ENCODE data around the gene GABPB2. TPM values are rescaled to one million over a fixed set of nuclear protein-coding genes. Genes with fewer than 3 reads are reported as not detected.

Gene GABPB2
- total and polyA plus RNA-seq, 4 donors, result 0.94 to 13.3 (median 4.4) TPM

- no peaks in the 10 kb centered on the region for H3K27me3 ChIP-seq (ENCODE audit: control insufficient read depth in 4 of 4, insufficient read depth in 4 of 4, low read length in 3 of 4)
- WGBS, result 81% methylated on average over 74 of the region's 74 CpGs
- H3K27ac ChIP-seq (ENCODE audit: low read depth in 1 of 2, low read length in 2 of 2), result no peak overlapping the region
- DNase-seq (ENCODE audit: low spot score), result no peak
- H3K4me3 ChIP-seq (ENCODE audit: low read depth in 1 of 3, low read length in 3 of 3), result no peak overlapping the region
- peaks cover 0 to 10% (median 4%) of the 10 kb centered on the region in 4 donors for H3K36me3 ChIP-seq (ENCODE audit: control insufficient read depth in 4 of 4, insufficient read depth in 3 of 4, low read depth in 1 of 4, low read length in 3 of 4)
- no peaks in the 10 kb centered on the region for H3K4me1 ChIP-seq (ENCODE audit: control insufficient read depth in 4 of 4, insufficient read depth in 4 of 4, low read length in 3 of 4)
- H3K9me3 ChIP-seq (ENCODE audit: control insufficient read depth in 4 of 4, low read length in 3 of 4), result no peaks in the 10 kb centered on the region
- no peak for TF ChIP-seq TAF1 (conservative IDR thresholded peaks at IDR 0.05)
- no peak for TF ChIP-seq NR2F2 (IDR thresholded peaks at IDR 0.05)
- TF ChIP-seq HNF4A (conservative IDR thresholded peaks at IDR 0.05), result no peak
- no peak for TF ChIP-seq HNF4G (IDR thresholded peaks at IDR 0.05)
- TF ChIP-seq CTCF (IDR thresholded peaks at IDR 0.05; ENCODE audit: low read depth, low read length, missing input control), result no peak
- TF ChIP-seq MAX (IDR thresholded peaks at IDR 0.05), result no peak
- no peak for TF ChIP-seq REST (IDR thresholded peaks at IDR 0.05)
- TF ChIP-seq FOXA2 (IDR thresholded peaks at IDR 0.05), result no peak
- no peak for TF ChIP-seq ZBTB33 (IDR thresholded peaks at IDR 0.05)
- no peak overlapping the region for H3K9ac ChIP-seq (ENCODE audit: low read depth in 1 of 2, low read length in 2 of 2)
Measured at GRCh38 chr1:151132335-151133017, 61.9 kb downstream of the GABPB2 start.

- H3K36me3 ChIP-seq (ENCODE audit: control insufficient read depth in 4 of 4, insufficient read depth in 3 of 4, low read depth in 1 of 4, low read length in 3 of 4), result peaks cover 0 to 10% (median 4%) of the 10 kb centered on the region in 4 donors
- DNase-seq (ENCODE audit: low spot score), result no peak
- H3K4me1 ChIP-seq (ENCODE audit: control insufficient read depth in 4 of 4, insufficient read depth in 4 of 4, low read length in 3 of 4), result no peaks in the 10 kb centered on the region
- H3K27me3 ChIP-seq (ENCODE audit: control insufficient read depth in 4 of 4, insufficient read depth in 4 of 4, low read length in 3 of 4), result no peaks in the 10 kb centered on the region
- no peak overlapping the region for H3K9ac ChIP-seq (ENCODE audit: low read depth in 1 of 2, low read length in 2 of 2)
- no peaks in the 10 kb centered on the region for H3K9me3 ChIP-seq (ENCODE audit: control insufficient read depth in 4 of 4, low read length in 3 of 4)
- 89% methylated on average over 65 of the region's 65 CpGs for WGBS
- H3K4me3 ChIP-seq (ENCODE audit: low read depth in 1 of 3, low read length in 3 of 3), result no peak overlapping the region
- H3K27ac ChIP-seq (ENCODE audit: low read depth in 1 of 2, low read length in 2 of 2), result no peak overlapping the region
- TF ChIP-seq REST (IDR thresholded peaks at IDR 0.05) (no peak), GABPA (IDR thresholded peaks at IDR 0.05 in 1 of 2, conservative IDR thresholded peaks at IDR 0.05 in 1 of 2) (no peak), CTCF (IDR thresholded peaks at IDR 0.05; ENCODE audit: low read depth, low read length, missing input control) (no peak), HNF4G (IDR thresholded peaks at IDR 0.05) (no peak), RAD21 (IDR thresholded peaks at IDR 0.05) (no peak), MAX (IDR thresholded peaks at IDR 0.05) (no peak), FOXA1 (IDR thresholded peaks at IDR 0.05) (no peak), YY1 (IDR thresholded peaks at IDR 0.05) (no peak), HNF4A (conservative IDR thresholded peaks at IDR 0.05) (no peak), NR2F2 (IDR thresholded peaks at IDR 0.05) (no peak), EGR1 (IDR thresholded peaks at IDR 0.05; ENCODE audit: low read depth in 2 of 2) (no peak), SP1 (IDR thresholded peaks at IDR 0.05) (no peak)
Measured at GRCh38 chr1:151133018-151133806, 62.7 kb downstream of the GABPB2 start.

Measured in liver (tissue), 9 donors.